GM12891 (cell line): ENCODE data around the gene GUCA2B.

ENCODE experiments used
- PAX5 ChIP-seq: IDR thresholded peaks from 2 replicates; pipeline ENCODE4 v1.6.1; 2011; ENCODE audit warnings: low read length, moderate library complexity, mild to moderate bottlenecking; ENCODE audit not compliant: insufficient read depth, severe bottlenecking
- POLR2A ChIP-seq: IDR thresholded peaks from 2 replicates; pipeline ENCODE4 v1.6.1; 2011; ENCODE audit warnings: low read depth, low read length, control low read depth
- POLR2AphosphoS5 ChIP-seq: IDR thresholded peaks from 2 replicates; pipeline ENCODE4 v1.6.1; 2011; ENCODE audit warnings: low read depth, low read length, control low read depth
- SPI1 ChIP-seq: IDR thresholded peaks from 2 replicates; pipeline ENCODE4 v1.6.1; 2011; ENCODE audit warnings: low read depth, low read length, control low read depth
- TAF1 ChIP-seq: IDR thresholded peaks from 2 replicates; pipeline ENCODE4 v1.6.1; 2011; ENCODE audit warnings: low read depth, low read length, control low read depth

- TF ChIP-seq SPI1 (no peak), POLR2A (no peak), POLR2AphosphoS5 (no peak), TAF1 (no peak), PAX5 (no peak)
Observed at GRCh38 chr1:42172381-42173133, 19.3 kb downstream of the GUCA2B start.
